GM18519 (cell line): ENCODE measurements around the gene RGL3.
A peak's percentile ranks its signal among the peaks of the same experiment; 100 is the strongest.
"Not testable (repeated sequence)": the region's sequence is repeated elsewhere in the genome, so short reads cannot be mapped to it uniquely, and the experiment has no call there.

ENCODE experiments used
- ATAC-seq: cut with Tn5 transposase; IDR thresholded peaks from one replicate; pipeline ENCODE4 v1.9.1; 2021; ENCODE audit warnings: mild to moderate bottlenecking, moderate library complexity; ENCODE audit not compliant: unreplicated experiment, low FRiP score

Gene RGL3

DNA sequence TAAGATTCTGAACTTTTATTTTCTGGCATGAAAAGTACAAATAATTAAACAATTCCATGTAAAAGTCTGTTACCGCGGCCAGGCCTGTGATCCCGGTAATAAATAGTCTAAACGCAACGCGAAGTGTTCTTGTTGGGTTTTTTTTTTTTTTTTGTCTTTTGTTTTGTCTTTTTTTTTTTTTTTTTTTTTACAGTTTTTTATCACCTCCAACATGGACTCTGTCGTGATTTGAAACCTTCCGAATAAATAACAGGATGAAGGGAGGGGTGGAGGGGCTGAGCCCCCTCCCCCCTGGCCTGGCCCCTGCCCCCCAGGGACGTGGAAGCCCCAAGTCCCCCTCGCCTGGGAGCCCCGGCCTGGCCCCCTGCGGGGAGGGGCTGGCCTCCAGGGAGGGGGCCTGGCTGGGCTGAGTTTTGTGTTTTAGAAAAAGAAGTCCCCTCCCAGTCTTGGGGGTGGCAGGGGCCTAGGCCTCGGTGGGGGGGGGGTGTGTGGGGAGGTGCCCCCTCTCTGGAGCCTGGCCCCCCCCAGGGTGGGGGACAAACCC, 32.3 kb upstream of the RGL3 start:
- no peak for ATAC-seq

DNA sequence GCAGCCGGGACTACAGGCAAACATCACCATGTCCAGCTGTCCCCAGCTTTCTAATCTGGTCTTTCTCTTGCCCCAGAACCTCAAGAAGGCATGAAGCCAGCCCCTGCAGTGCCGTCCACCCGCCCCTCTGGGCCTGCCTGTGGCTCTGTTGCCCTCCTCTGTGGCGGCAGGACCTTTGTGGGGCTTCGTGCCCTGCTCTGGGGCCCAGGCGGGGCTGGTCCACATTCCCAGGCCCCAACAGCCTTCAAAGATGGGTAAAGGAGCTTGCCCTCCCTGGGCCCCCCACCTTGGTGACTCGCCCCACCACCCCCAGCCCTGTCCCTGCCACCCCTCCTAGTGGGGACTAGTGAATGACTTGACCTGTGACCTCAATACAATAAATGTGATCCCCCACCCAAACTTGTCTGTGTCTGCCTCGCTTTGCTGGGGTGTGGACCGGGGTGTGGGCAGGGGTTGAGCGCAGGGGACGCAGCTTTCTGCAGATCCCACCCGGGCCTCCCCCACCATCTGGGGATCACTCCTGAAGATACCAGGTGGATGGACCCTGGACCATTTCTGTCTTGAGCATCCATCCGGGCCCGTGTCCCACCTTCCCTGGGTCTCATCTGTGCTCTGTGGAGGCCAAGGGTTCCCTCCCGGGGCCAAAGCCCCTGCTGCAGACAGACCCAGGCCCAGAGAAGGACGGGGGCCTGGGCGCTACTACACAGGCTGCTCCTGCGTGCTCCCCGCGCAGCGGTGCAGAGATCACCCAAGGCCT, 31.6 kb upstream of the RGL3 start:
- no peak for ATAC-seq

DNA sequence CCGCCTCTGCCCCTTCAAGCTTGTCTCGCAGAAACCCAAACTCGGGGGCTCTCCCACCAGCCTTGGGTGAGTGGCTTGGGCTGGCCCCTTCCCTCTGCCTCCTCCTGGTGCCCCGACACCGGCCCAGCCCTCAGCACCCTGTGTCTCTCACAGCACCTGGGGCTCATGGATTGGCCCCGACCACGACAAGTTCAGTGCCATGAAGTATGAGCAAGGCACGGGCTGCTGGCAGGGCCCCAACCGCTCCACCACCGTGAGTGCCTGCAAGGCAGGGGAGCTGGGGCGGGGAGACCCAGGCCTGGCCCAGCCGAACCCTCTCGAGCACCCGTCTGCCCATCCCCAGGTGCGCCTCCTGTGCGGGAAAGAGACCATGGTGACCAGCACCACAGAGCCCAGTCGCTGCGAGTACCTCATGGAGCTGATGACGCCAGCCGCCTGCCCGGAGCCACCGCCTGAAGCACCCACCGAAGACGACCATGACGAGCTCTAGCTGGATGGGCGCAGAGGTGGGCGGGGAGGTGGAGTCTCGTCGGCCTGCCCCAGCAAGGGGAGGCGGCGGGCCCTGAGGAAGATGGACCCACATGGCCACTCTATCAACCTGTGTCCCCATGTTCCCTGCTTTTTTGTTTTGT, 29.9 kb upstream of the RGL3 start:
- no peak for ATAC-seq

DNA sequence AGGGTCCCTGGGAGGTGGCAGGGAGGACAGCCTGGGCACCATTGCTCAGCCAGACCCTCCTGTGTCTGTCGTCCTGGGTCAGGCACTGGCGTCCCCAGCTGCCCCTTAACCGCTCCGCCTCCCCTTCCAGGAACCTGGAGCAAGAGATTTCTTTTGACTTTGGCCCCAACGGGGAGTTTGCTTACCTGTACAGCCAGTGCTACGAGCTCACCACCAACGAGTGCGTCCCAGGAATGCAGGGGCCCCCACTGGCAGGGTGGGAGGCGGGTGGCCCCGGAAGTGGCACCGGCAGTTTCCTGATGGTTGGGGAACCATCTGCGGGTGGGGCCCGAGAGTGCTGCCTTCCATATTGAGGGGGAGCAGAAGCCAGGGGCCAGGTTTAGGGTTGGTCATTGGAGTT, 29.3 kb upstream of the RGL3 start:
- no peak for ATAC-seq

DNA sequence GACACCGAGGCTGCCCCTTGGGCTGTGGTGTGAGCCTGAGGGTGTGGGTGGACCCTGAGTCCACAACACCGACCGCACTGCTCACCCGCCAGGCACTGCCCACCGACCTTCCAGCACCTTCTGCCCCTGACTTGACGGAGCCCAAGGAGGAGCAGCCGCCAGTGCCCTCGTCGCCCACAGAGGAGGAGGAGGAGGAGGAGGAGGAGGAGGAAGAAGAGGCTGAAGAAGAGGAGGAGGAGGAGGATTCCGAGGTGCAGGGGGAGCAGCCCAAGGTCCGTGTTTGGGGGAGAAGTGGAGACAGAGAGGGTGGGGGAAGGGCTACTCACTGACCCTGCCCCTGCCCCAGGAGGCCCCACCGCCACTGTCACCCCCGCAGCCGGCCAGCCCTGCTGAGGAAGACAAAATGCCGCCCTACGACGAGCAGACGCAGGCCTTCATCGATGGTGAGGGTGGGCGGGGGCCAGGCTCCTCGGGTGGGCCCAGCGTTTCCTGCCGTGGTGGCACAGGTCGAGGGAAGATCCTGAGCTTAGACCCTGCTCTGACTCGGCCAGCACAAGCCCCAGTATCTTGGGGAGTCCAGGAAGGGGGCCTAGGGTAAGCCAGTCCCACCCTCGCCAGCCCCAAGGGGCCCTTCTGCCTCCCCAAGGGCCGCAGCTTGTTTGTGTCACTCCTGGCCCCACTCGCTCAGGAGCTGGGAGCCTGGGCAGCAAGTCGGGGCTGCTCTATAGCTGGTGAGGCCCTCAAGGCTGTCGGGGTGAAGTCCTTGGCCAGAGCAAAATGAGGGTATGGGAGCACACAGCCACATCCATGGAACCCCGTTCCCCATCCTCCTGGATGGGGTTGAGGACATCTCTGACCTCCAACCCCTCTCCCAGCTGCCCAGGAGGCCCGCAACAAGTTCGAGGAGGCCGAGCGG, 28.5 kb upstream of the RGL3 start:
- ATAC-seq, result no peak

DNA sequence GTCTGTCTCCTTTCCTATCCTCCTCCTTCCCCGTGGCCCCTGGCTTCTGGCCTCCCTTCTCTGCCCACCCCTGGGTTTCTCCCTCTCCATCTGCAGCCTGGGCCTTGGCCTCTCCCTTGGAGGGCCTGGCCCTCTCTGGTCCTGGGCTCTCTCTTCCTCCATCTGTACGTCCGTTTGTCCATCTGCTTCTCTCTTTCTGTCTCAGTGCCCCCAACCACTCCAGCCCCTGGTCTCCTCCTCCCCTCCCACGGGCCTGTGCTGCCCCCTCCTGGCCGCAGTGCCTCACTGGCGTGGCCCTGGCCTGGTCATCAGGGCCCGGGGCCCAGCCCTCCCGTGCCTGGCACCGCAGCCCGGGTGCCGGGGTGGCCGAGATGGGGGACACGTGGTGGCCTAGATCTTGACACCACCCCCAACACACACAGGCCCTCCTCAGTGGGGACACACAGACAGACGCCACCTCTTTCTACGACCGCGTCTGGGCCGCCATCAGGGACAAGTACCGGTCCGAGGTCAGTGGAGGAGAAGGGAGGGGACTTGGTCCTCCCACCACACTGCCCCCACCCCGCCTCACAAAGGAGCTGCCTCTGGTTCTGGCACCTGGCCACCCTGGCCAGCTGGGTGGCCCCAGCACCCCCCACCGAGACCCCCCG, 27.7 kb upstream of the RGL3 start:
- no peak for ATAC-seq

DNA sequence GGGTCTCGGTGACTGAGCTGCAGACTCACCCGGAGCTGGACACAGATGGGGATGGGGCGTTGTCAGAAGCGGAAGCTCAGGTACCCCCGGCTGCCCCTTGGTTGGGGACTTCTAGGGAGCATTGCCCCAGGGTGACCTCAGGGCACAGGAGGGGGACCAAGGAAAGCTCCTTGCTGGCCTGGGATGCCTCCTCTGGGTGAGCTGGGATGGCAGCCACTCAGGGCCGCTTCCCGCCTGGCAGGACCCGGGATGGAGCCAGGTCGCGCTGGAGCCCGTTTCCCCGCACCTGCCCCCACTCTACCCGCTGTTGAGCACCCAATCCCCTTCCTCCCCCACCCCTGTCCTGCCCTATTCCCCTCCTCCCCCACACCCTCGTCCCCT, 27.1 kb upstream of the RGL3 start:
- ATAC-seq, result no peak

DNA sequence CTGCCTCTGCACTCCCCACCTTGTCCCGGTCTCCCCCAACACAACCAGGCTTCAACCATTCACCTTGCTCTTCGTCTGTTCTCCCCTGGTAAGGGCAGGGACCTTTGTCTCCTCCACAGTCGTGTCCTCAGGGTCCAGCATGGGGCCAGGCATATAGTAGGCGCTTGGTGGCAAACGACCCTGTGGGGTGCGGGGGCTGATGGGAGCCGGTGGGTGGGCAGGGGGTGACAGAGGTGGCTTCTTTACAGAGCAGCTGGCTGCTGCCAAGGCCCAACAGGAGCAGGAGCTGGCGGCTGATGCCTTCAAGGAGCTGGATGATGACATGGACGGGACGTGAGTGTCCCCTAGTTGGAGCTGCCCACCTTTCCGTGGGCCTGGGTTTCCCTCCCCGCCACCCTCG, 26.0 kb upstream of the RGL3 start:
- no peak for ATAC-seq

DNA sequence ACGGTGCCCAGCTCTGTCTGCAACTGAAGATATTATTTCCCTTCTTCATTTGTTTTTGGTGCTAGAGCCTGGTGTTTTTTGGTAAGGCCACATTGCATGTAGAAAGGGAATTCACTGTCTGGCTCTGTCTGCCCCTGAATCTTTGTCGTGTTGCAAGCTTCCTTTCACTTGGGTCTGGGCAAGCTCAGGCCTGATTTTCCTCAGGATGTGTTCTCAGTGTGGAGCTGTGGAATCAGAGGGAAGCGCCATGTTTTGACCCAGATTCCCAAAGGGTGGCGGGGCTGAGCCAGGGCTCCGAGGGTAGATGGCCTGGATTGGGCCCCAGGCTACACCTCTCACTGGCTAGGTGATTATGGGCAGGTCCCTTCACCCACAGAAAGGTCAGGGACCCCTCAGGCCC, 24.9 kb upstream of the RGL3 start:
- ATAC-seq, result no peak

DNA sequence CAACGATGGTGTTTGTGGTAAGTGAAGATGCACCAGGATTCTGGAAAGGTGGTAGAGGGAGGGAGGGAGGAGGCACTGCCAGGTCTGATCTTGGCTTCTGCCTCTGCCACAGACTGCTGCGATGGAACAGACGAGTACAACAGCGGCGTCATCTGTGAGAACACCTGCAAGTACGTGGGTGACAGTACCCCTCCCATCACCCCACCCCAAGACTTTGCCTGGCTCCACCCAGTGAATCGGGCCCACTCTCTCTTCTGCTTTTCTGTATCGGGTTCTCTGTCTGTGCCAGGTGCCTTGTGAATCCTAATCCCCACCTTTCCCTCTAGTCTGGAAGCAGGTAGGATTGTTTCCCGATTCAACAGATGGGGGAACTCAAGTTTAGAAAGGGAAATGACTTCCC, 18.8 kb upstream of the RGL3 start:
- ATAC-seq, result no peak

DNA sequence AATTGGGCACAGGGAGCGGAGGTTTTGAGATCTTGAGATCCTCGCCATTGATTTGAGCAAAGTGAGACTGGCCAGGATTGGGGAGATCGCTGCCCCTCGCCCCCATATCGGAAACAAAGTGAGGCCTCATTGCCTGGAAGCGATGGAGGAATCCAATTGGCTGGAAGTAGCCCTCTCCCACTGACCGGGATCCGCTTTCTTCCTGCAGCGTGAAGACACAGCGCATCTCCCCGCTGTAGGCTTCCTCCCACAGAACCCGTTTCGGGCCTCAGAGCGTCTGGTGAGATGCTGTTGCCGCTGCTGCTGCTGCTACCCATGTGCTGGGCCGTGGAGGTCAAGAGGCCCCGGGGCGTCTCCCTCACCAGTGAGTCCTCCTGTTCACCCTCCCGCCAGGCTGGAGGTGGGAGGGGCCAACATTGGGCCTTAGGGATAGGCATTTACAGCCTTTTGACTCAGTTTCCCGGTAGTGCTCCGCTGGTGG, 16.8 kb upstream of the RGL3 start:
- no peak for ATAC-seq

DNA sequence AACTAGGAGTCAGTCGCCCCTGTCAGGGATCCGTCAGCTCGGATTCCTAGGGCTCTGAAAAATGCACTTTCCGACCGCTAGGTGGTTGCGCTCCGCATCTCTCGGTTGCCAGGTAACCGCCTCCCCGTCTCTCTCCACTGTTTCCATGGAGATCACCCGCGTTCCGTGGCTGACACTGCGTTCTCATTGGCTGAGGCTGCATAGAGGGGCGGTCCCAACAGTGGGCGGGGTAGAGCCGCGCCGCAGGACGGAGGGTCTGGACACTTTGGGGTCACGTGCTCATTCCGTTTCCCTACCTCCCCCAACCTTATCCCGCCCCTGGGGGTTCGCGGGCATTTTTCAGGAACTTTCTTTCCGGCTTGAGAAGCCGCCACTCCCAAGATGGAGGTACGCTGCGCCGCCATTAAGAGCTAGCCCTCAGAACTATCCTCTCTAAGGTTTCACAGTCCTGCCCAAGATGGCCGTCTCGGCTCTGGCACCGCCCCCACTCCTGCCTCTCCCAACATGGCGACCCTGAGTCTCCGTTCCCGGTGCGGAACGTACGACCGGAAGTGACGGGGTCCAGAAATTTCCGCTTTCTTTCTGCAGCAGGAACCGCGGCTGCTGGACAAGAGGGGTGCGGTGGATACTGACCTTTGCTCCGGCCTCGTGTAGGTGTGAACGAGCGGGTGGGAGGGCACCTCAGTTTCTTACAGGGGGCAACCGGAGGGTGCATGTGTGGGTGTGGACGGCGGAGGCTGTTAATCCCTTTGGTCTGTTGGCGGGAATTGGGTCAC, 16.1 kb upstream of the RGL3 start, which contains the start of the genes ODAD3 and PRKCSH:
Gene ODAD3 (minus strand): TSS at position 65 of the 776 bp plus-strand sequence. CDS start 105 bp downstream, outside the sequence.
Gene PRKCSH (plus strand): TSS at position 579 of the 776 bp plus-strand sequence. CDS start 483 bp downstream, outside the sequence.
- ATAC-seq, result peak; percentile 85

DNA sequence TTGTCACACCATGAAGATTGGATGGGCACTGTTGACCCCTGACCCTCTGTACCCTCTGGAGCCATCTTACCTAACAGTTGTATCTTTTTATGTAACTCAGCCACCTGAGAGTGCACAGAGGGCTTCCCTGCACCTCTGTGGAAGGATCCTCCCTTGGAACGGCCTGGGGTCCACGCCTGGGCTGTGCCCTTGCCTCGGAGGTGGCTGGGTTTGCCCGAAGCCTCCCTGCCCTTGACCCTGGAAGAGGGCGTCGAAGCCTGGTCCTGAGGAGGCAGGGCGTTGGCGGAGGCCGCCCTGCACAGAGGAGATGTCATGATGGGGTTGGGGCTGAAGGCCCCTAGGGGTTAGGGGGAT, 15.6 kb upstream of the RGL3 start:
- no peak for ATAC-seq

DNA sequence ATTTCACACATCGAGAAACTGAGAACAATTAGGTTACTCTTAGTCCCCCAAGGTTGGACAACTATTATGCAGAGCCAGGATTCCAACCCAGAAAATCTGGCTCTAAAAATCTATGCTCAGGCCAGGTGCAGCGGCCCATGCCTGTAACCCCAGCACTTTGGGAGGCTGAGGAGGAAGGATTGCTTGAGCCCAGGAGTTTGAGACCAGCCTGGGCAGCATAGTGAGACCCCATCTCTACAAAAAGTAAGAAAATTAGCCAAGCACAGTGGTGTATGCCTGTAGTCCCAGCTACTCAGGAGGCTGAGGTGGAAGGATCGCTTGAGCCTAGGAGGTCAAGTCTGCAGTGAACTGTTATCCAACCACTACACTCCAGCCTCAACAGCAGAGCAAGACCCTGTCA, 14.4 kb upstream of the RGL3 start:
- not testable (repeated sequence) for ATAC-seq

DNA sequence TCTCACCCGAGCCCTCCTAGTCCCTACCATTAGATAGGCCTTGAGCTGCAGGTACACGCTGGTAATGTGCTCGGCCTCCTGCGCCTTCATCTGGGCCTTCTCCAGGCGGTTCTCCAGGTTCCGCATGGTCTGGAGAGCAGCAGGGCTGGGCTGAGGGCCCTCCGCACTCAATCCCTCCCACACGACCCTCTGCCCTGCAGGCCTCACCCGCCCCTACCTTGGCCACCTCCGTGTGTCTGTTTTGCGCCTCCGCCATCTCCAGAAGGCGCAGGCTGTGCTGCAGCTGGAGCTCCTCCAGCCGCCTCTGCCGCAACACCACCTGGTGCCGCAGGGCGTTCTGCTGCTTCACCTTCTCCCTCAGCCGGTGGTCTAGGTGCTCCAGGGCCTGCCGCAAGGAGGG, 7.5 kb upstream of the RGL3 start:
- no peak for ATAC-seq

DNA sequence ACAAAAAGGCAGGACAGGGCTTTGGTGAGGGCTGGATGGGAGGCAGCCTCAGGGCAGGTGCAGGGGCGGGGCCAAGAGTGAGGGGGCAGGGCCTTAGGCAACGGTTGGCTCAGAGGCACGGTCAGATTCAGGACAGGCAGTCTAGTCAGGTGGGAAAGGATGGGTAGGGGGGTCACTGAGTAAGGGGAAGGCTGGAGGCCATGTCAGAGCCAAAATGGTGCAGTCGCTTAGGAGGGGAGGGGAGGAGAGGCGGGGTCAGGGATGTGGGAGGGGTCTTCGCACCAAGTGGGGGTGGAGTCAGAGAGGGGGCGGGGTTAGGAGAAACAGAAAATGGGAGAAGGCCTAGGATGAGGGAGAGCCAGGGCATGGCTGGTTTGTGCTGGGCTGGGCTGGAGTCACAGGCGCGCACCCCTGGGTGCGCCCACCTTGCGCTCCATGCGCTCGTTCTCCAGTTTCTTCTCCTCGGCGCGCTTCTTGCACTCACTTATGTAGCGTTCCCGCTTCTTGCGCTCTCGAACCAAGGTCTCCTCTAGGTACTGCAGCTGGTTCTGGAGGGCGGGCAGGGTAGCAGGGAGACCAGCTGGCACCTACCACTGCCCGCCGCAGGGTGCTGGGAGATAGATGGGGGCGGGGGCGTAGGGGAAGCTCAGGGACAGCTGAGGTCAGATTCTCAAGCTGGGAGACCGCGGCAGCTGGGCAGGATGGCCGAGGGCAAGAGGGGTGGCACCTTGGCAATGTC, 6.8 kb upstream of the RGL3 start:
- ATAC-seq, result no peak

DNA sequence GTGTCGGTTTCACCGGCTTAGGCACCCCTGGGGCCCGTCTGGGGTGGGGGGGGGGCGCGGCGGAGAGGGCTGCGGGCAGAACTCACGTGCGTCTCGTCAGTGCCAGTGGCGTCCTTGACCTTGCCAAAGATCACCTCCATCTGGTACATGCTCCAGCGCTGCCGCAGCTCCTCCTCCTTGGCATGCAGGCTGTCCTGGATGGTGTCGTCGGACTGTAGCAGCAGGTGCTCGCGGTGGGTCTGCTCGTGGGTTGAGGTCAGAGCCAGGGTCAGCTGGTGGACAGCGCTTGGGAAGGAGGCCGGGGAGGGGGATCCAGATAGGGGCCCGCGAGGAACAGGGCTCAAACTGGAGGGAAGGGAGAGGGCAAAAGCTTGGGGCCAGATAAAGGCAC, 4.7 kb upstream of the RGL3 start:
- no peak for ATAC-seq

DNA sequence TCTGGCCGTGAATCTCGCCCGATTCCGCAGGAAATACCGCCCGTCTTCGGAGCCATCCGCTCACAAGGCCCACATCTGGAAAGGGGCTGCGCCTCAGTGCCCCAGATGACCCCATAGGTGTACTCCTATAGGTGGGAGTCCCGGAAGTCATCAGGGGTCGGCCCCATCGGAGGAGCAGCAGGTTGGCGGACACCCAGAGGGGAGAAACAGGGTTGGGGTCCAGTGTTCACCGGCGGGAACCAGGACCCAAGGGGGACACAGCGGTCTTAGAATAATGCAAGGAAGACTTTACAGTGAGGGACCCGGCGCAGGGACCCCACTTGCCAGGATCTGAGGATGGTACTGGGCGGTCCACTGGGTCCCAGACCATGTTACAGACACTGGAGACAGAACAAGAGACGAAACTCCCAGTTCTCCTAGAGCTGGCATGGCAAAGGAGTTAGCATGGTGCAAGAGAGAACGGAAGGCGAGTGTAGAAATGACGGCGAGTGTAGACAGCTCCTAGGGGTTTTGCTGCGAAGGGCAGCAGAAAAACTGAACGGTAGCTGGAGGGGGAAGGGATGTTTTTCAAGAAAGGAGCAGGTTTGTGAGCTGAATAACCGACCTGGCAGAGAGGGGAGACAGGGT, 4.2 kb upstream of the RGL3 start:
- ATAC-seq, result no peak
